ENCODE data around the gene RBMS3. TPM values are rescaled to one million over a fixed set of nuclear protein-coding genes. Genes with fewer than 3 reads are reported as not detected.

The RBMS3 gene
- total and polyA plus RNA-seq, 12 donors, result 8.7 to 90.1 (median 51.2) TPM

DNA sequence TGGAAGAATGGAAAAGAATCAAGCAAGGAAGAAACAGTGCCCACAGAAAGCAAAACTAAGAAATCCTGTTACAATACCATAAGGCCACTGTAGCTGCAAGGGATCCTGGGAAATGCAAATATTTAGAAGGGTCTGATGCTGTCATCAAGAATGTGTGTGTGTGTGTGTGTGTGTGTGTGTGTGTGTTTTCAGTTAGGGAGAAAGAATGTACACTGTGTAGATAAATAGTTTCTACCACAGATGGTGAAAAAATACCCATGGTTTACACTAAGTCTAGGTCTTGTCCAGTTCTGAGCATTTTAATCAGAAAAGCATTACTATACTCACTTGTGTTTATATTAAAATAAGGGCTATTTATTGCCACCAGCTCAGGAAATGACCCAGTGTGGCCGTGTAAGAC is 355.0 kb downstream of the RBMS3 start:
- H3K27ac ChIP-seq, result no peak overlapping the region
- H3K4me1 ChIP-seq (replicated peaks in 1 of 2), result peaks cover 0 to 25% of the 10 kb centered on the region in 2 donors
- H3K9me3 ChIP-seq (replicated peaks in 1 of 3), result no peaks in the 10 kb centered on the region
- intact Hi-C loops (cut with DNase I), result no loop called here
- TF ChIP-seq POLR2A (IDR thresholded peaks at IDR 0.05), result no peak
- TF ChIP-seq, protein P1, sequence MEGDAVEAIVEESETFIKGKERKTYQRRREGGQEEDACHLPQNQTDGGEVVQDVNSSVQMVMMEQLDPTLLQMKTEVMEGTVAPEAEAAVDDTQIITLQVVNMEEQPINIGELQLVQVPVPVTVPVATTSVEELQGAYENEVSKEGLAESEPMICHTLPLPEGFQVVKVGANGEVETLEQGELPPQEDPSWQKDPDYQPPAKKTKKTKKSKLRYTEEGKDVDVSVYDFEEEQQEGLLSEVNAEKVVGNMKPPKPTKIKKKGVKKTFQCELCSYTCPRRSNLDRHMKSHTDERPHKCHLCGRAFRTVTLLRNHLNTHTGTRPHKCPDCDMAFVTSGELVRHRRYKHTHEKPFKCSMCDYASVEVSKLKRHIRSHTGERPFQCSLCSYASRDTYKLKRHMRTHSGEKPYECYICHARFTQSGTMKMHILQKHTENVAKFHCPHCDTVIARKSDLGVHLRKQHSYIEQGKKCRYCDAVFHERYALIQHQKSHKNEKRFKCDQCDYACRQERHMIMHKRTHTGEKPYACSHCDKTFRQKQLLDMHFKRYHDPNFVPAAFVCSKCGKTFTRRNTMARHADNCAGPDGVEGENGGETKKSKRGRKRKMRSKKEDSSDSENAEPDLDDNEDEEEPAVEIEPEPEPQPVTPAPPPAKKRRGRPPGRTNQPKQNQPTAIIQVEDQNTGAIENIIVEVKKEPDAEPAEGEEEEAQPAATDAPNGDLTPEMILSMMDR (IDR thresholded peaks at IDR 0.05), result no peak
- DNase-seq, result no peak
- H3K27me3 ChIP-seq, result no peaks in the 10 kb centered on the region
- no peak overlapping the region for H3K4me3 ChIP-seq
- H3K36me3 ChIP-seq (replicated peaks in 1 of 2), result no peaks in the 10 kb centered on the region
- WGBS, 4 donors, result 33 to 54% (median 49%) methylated on average over 1 of the region's 1 CpG

DNA sequence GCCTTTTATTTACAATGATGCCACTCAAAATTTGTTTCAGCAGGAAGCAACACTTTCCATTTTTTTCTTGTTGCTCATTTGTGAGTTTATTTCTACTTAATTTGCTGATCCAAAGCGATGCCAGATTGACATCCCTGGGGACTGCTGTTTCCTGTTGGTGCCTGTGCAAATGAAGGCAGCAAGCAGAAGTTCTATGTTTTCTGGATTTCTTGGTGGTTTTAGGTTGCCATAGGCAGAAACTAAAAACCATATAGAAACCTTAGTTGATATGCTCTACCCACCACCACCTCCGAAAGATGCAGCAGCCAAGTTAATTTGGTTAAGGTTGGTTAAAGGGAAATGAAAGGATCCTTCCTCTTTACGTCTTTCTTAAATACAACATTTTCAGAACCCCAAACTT is 356.2 kb downstream of the RBMS3 start:
- Histone ChIP-seq H3K9me3 (replicated peaks in 1 of 3) (no peaks in the 10 kb centered on the region), H3K27ac (no peak overlapping the region), H3K36me3 (replicated peaks in 1 of 2) (no peaks in the 10 kb centered on the region), H3K27me3 (no peaks in the 10 kb centered on the region), H3K4me1 (replicated peaks in 1 of 2) (peaks cover 0 to 37% of the 10 kb centered on the region in 2 donors), H3K4me3 (no peak overlapping the region)
- TF ChIP-seq POLR2A (IDR thresholded peaks at IDR 0.05), result no peak
- TF ChIP-seq, protein P1 (IDR thresholded peaks at IDR 0.05), result no peak
- peak in 1 of 7 donors; percentile 54 for DNase-seq
- 83 to 89% (median 85%) methylated on average over 3 of the region's 3 CpGs for WGBS, 4 donors
- intact Hi-C loops (cut with DNase I), result no loop called here

DNA sequence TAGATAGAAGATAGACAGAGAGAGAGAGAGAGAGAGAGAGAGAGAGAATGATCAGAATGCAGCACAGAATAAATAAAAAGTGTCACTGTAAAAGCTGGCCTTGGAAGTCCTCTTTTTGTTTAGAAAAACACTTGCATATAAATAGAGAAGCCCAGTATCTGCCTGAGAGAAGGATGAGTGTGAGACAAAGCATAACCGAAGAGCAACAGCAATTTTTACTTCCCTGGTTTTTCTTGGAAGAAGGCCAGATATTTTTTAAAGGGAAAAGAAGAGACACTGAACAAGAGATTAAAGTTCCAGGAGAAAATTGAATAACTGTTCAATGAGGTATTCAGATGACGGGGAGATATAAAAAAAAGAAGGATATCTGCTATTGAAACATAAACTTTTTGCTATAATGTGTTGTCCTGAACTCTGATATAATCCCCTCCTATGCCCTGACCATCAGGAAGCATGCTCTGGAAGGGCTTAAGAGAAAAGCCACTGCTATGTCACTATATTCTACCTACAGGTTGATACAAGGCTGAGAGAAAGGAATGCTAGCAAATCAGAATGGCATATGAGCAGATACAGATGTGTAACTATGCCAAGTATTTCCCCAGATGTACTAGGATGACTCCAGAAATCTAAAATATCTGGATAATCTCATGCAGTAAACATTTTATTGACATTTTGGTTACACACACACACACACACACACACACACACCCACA is 358.9 kb downstream of the RBMS3 start:
- WGBS, 4 donors, result 26 to 36% (median 35%) methylated on average over 2 of the region's 2 CpGs
- no peaks in the 10 kb centered on the region for H3K36me3 ChIP-seq (replicated peaks in 1 of 2)
- no peak overlapping the region for H3K4me3 ChIP-seq
- H3K4me1 ChIP-seq (replicated peaks in 1 of 2), result peaks cover 0 to 55% of the 10 kb centered on the region in 2 donors
- intact Hi-C loops (cut with DNase I), result no loop called here
- TF ChIP-seq POLR2A (IDR thresholded peaks at IDR 0.05), result no peak
- TF ChIP-seq, protein P1 (IDR thresholded peaks at IDR 0.05), result no peak
- H3K27ac ChIP-seq, result peak overlapping the region in 1 of 5 donors; percentile 27
- H3K9me3 ChIP-seq (replicated peaks in 1 of 3), result no peaks in the 10 kb centered on the region
- no peaks in the 10 kb centered on the region for H3K27me3 ChIP-seq
- no peak for DNase-seq

DNA sequence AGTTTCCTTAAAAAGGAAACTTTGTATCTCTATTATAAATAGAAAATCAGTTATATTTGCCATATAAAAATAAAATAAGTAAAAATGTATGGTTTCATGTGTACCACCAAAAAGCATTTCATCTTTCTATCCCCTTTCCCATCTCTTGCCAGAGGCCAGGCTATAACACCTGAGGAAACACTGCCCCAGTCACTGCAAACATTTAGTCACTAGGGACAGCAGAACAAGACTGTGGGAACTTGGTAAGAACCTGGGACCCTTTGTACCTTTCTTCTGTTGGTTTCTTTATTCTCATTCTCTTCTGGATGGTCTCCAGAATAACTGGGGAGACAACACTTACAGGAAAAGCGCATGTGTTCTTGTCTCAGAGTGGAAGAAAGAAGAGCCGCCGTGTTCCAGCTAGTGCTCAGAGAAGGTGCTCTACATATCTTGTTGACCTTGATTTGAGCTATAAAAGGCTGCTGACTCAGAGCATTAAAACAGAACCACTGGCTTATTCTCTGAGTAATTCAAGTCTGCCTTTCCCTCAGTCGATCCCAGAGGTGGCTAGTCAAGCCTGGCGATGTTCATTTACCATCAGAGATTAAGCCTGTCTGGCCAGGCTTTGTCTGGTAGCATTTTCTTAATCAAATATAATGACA is 361.6 kb downstream of the RBMS3 start:
- Histone ChIP-seq H3K9me3 (replicated peaks in 1 of 3) (no peaks in the 10 kb centered on the region), H3K27ac (peak overlapping the region in 3 of 5 donors; percentile 14 to 73 (median 37)), H3K27me3 (no peaks in the 10 kb centered on the region), H3K4me1 (replicated peaks in 1 of 2) (peaks cover 0 to 63% of the 10 kb centered on the region in 2 donors), H3K36me3 (replicated peaks in 1 of 2) (no peaks in the 10 kb centered on the region), H3K4me3 (no peak overlapping the region)
- intact Hi-C loops (cut with DNase I), result no loop called here
- TF ChIP-seq, protein P1 (IDR thresholded peaks at IDR 0.05), result no peak
- peak in 1 of 2 donors; percentile 23 for TF ChIP-seq POLR2A (IDR thresholded peaks at IDR 0.05)
- DNase-seq, result peak; percentile 43 to 84 (median 60)
- 35 to 49% (median 43%) methylated on average over 5 of the region's 5 CpGs for whole genome bisulfite sequencing, 4 donors
